Naive B cell (primary cell): ENCODE results near the gene PIGZ. TPM values are rescaled to one million over a fixed set of nuclear protein-coding genes. Genes with fewer than 3 reads are reported as not detected.

Experiments
- ATAC-seq, 2 donors: fragments of 150-1000 bp; cut with Tn5 transposase; 2 replicates each; pipeline ENCODE4 v1.10.0; 2021; ENCODE audit warnings: low read depth in 2 of 2, mild to moderate bottlenecking in 2 of 2, moderate library complexity in 2 of 2
- DNase-seq: peaks from one replicate; pipeline ENCODE4 v3.0.0; 2022
- H3K27ac Mint-ChIP-seq, 6 donors: one replicate each; pipeline ENCODE4 v1.8.0; 2020 to 2022; ENCODE audit warnings: mild to moderate bottlenecking in 6 of 6, mixed read lengths in 6 of 6, moderate library complexity in 5 of 6, inconsistent platforms in 2 of 6
- H3K27me3 Mint-ChIP-seq, 3 donors: one replicate each; pipeline ENCODE4 v1.8.0; 2021 to 2022; ENCODE audit warnings: mixed read lengths in 3 of 3, mild to moderate bottlenecking in 1 of 3
- H3K36me3 Mint-ChIP-seq, 2 donors: one replicate each; pipeline ENCODE4 v1.8.0; 2020 to 2022; ENCODE audit warnings: mixed read lengths in 2 of 2, inconsistent platforms in 1 of 2, mild to moderate bottlenecking in 1 of 2
- H3K4me1 Mint-ChIP-seq, 3 donors: one replicate each; pipeline ENCODE4 v1.8.0; 2020 to 2022; ENCODE audit warnings: mixed read lengths in 3 of 3, inconsistent platforms in 1 of 3, mild to moderate bottlenecking in 1 of 3, moderate library complexity in 1 of 3
- H3K4me3 Mint-ChIP-seq, 8 donors: one replicate each; pipeline ENCODE4 v1.8.0; 2020 to 2022; ENCODE audit warnings: mild to moderate bottlenecking in 8 of 8, mixed read lengths in 8 of 8, moderate library complexity in 8 of 8, inconsistent platforms in 2 of 8
- H3K9me3 Mint-ChIP-seq, 7 donors: one replicate each; pipeline ENCODE4 v1.8.0; 2020 to 2022; ENCODE audit warnings: mixed read lengths in 7 of 7, mild to moderate bottlenecking in 5 of 7, inconsistent platforms in 2 of 7, moderate library complexity in 1 of 7
- polyA plus RNA-seq, 6 donors: library from polyadenylated mRNA; unstranded; fragments of 300-500 nt; fragmentation: Illumina TruSeq; gene quantifications; one replicate each; pipeline ENCODE4 v1.2.3, GENCODE V29; 2021; ENCODE audit warnings: low read depth in 6 of 6

Gene PIGZ
- polyA plus RNA-seq, 6 donors from 2014 or later, result 0.45 to 2.6 (median 1.1) TPM; not detected in 1

GRCh38 chr3:197007953-197008352, 39.3 kb upstream of the PIGZ start:
- DNase-seq (no peak), ATAC-seq (no peak)
- no peak overlapping the region for H3K27ac Mint-ChIP-seq
- no peak overlapping the region for H3K4me3 Mint-ChIP-seq
- H3K9me3 Mint-ChIP-seq, result no peaks in the 10 kb centered on the region
- no peaks in the 10 kb centered on the region for H3K36me3 Mint-ChIP-seq
- peaks cover 13 to 35% (median 14%) of the 10 kb centered on the region in 3 donors for H3K27me3 Mint-ChIP-seq
- H3K4me1 Mint-ChIP-seq, result peaks cover 0 to 7% (median 6%) of the 10 kb centered on the region in 3 donors

- H3K27me3 Mint-ChIP-seq, result peaks cover 13 to 35% (median 14%) of the 10 kb centered on the region in 3 donors
- no peak overlapping the region for H3K27ac Mint-ChIP-seq
- DNase-seq (no peak), ATAC-seq (no peak)
- no peaks in the 10 kb centered on the region for H3K9me3 Mint-ChIP-seq
- H3K36me3 Mint-ChIP-seq, result no peaks in the 10 kb centered on the region
- H3K4me1 Mint-ChIP-seq, result peaks cover 0 to 7% (median 6%) of the 10 kb centered on the region in 3 donors
- H3K4me3 Mint-ChIP-seq, result no peak overlapping the region
Observed at GRCh38 chr3:197007296-197007940, 38.8 kb upstream of the PIGZ start.

GRCh38 chr3:197006860-197007259, 38.2 kb upstream of the PIGZ start:
- Mint-ChIP-seq H3K4me3 (peak overlapping the region in 1 of 8 donors; percentile 21), H3K27me3 (peaks cover 13 to 35% (median 14%) of the 10 kb centered on the region in 3 donors), H3K4me1 (peaks cover under 1 to 7% (median 6%) of the 10 kb centered on the region in 3 donors), H3K27ac (no peak overlapping the region), H3K9me3 (no peaks in the 10 kb centered on the region), H3K36me3 (no peaks in the 10 kb centered on the region)
- no peak for ATAC-seq
- DNase-seq, result no peak

GRCh38 chr3:197006446-197006845, 37.8 kb upstream of the PIGZ start:
- no peaks in the 10 kb centered on the region for H3K9me3 Mint-ChIP-seq
- H3K4me3 Mint-ChIP-seq, result peak overlapping the region in 1 of 8 donors; percentile 21
- peaks cover 5 to 10% (median 10%) of the 10 kb centered on the region in 3 donors for H3K4me1 Mint-ChIP-seq
- no peak overlapping the region for H3K27ac Mint-ChIP-seq
- ATAC-seq (no peak), DNase-seq (no peak)
- H3K27me3 Mint-ChIP-seq, result peaks cover 13 to 34% (median 14%) of the 10 kb centered on the region in 3 donors
- H3K36me3 Mint-ChIP-seq, result no peaks in the 10 kb centered on the region

GRCh38 chr3:197003461-197004385, 35.1 kb upstream of the PIGZ start:
- ATAC-seq, result no peak
- Mint-ChIP-seq H3K27me3 (peaks cover 13 to 21% (median 14%) of the 10 kb centered on the region in 3 donors), H3K27ac (peak overlapping the region; percentile 32 to 89 (median 62)), H3K9me3 (no peaks in the 10 kb centered on the region), H3K36me3 (no peaks in the 10 kb centered on the region), H3K4me1 (peaks cover 5 to 14% (median 12%) of the 10 kb centered on the region in 3 donors), H3K4me3 (peak overlapping the region; percentile 77 to 93 (median 86))
- DNase-seq, result no peak

- H3K4me1 Mint-ChIP-seq, result peaks cover 5 to 14% (median 12%) of the 10 kb centered on the region in 3 donors
- H3K27me3 Mint-ChIP-seq, result peaks cover 13 to 21% (median 14%) of the 10 kb centered on the region in 3 donors
- H3K27ac Mint-ChIP-seq, result peak overlapping the region in 1 of 6 donors; percentile 75
Observed at GRCh38 chr3:197002701-197003454, 34.2 kb upstream of the PIGZ start.

GRCh38 chr3:197001972-197002700, 33.5 kb upstream of the PIGZ start:
- Mint-ChIP-seq H3K4me3 (peak overlapping the region; percentile 74 to 90 (median 84)), H3K27ac (peak overlapping the region in 3 of 6 donors; percentile 73 to 92 (median 90)), H3K4me1 (peaks cover 5 to 14% (median 12%) of the 10 kb centered on the region in 3 donors), H3K36me3 (no peaks in the 10 kb centered on the region), H3K9me3 (no peaks in the 10 kb centered on the region), H3K27me3 (peaks cover 13 to 21% (median 14%) of the 10 kb centered on the region in 3 donors)
- ATAC-seq, result peak; percentile 0 to 1
- no peak for DNase-seq

More at GRCh38 chr3:197002701-197003454, 34.2 kb upstream of the PIGZ start:
- no peaks in the 10 kb centered on the region for H3K9me3 Mint-ChIP-seq
- H3K4me3 Mint-ChIP-seq, result peak overlapping the region in 3 of 8 donors; percentile 40 to 78 (median 77)
- DNase-seq (peak; percentile 79), ATAC-seq (peak; percentile 79 to 81)
- no peaks in the 10 kb centered on the region for H3K36me3 Mint-ChIP-seq

GRCh38 chr3:197001106-197001971, 32.7 kb upstream of the PIGZ start:
- Mint-ChIP-seq H3K4me3 (peak overlapping the region; percentile 74 to 90 (median 84)), H3K9me3 (no peaks in the 10 kb centered on the region), H3K4me1 (peaks cover 5 to 14% (median 12%) of the 10 kb centered on the region in 3 donors), H3K36me3 (no peaks in the 10 kb centered on the region), H3K27me3 (peaks cover 13 to 18% (median 14%) of the 10 kb centered on the region in 3 donors), H3K27ac (peak overlapping the region; percentile 34 to 92 (median 76))
- ATAC-seq (no peak), DNase-seq (no peak)

GRCh38 chr3:197000211-197000610, 31.6 kb upstream of the PIGZ start:
- H3K4me1 Mint-ChIP-seq, result peaks cover 5 to 12% (median 11%) of the 10 kb centered on the region in 3 donors
- H3K9me3 Mint-ChIP-seq, result no peaks in the 10 kb centered on the region
- peak overlapping the region in 1 of 8 donors; percentile 57 for H3K4me3 Mint-ChIP-seq
- DNase-seq, result no peak
- peaks cover 7 to 10% (median 8%) of the 10 kb centered on the region in 3 donors for H3K27me3 Mint-ChIP-seq
- H3K27ac Mint-ChIP-seq, result peak overlapping the region in 1 of 6 donors; percentile 38
- no peaks in the 10 kb centered on the region for H3K36me3 Mint-ChIP-seq
- ATAC-seq, result no peak

- Mint-ChIP-seq H3K4me3 (peak overlapping the region in 1 of 8 donors; percentile 36), H3K27me3 (peaks cover 0 to under 1% (median 0%) of the 10 kb centered on the region in 3 donors), H3K4me1 (peaks cover 5 to 10% (median 9%) of the 10 kb centered on the region in 3 donors), H3K36me3 (no peaks in the 10 kb centered on the region), H3K27ac (no peak overlapping the region), H3K9me3 (no peaks in the 10 kb centered on the region)
- DNase-seq, result no peak
- ATAC-seq, result no peak
Observed at GRCh38 chr3:196998966-196999760, 30.5 kb upstream of the PIGZ start.

GRCh38 chr3:196997311-196997710, 28.7 kb upstream of the PIGZ start:
- ATAC-seq, result no peak
- Mint-ChIP-seq H3K27me3 (no peaks in the 10 kb centered on the region), H3K4me1 (peaks cover 5 to 7% (median 5%) of the 10 kb centered on the region in 3 donors), H3K9me3 (no peaks in the 10 kb centered on the region), H3K36me3 (no peaks in the 10 kb centered on the region), H3K27ac (no peak overlapping the region), H3K4me3 (peak overlapping the region in 1 of 8 donors; percentile 60)
- DNase-seq, result no peak
